ENCODE data around the gene BOLA1.
"Not testable (repeated sequence)": the region's sequence is repeated elsewhere in the genome, so short reads cannot be mapped to it uniquely, and the experiment has no call there.

The BOLA1 gene

GRCh38 chr1:149933208-149933607 lies 33.8 kb downstream of the BOLA1 start:
- no peak for DNase-seq

- no peak for DNase-seq
Observed at GRCh38 chr1:149934356-149934755, 35.0 kb downstream of the BOLA1 start.

GRCh38 chr1:149936170-149936991 lies 37.0 kb downstream of the BOLA1 start, which contains the start of gene MTMR11:
Gene MTMR11 (minus strand): TSS chr1:149936879. CDS start chr1:149936647, 232 bp downstream.
- DNase-seq: peak; percentile 43

GRCh38 chr1:149936992-149937705 lies 37.8 kb downstream of the BOLA1 start:
- peak; percentile 48 for DNase-seq

GRCh38 chr1:149937759-149938158 lies 38.4 kb downstream of the BOLA1 start:
- peak; percentile 47 for DNase-seq

- not testable (repeated sequence) for DNase-seq
Observed at GRCh38 chr1:149938668-149939003, 39.3 kb downstream of the BOLA1 start.

- DNase-seq: no peak
Observed at GRCh38 chr1:149940427-149940826, 41.1 kb downstream of the BOLA1 start.

GRCh38 chr1:149942207-149942606 lies 42.8 kb downstream of the BOLA1 start:
- no peak for DNase-seq

GRCh38 chr1:149942885-149943284 lies 43.5 kb downstream of the BOLA1 start:
- DNase-seq: no peak

GRCh38 chr1:149945206-149945605 lies 45.8 kb downstream of the BOLA1 start:
- DNase-seq: no peak

GRCh38 chr1:149949911-149950310 lies 50.5 kb downstream of the BOLA1 start:
- no peak for DNase-seq

Data from OCI-M1 (cell line).